ENCODE data around the gene RGCC.
"Not testable (repeated sequence)": the region's sequence is repeated elsewhere in the genome, so short reads cannot be mapped to it uniquely, and the experiment has no call there.

Gene RGCC

GRCh38 chr13:41423259-41423658, 34.1 kb upstream of the RGCC start:
- not testable (repeated sequence) for H3K27me3 ChIP-seq (ENCODE audit: insufficient read depth, low read length, poor library complexity, severe bottlenecking); H3K9me2 ChIP-seq (replicated peaks; ENCODE audit: low read depth, low read length); H2AFZ ChIP-seq (ENCODE audit: low read length); H3K79me2 ChIP-seq (ENCODE audit: insufficient read depth, low read length); H3K4me3 ChIP-seq (ENCODE audit: low read length, poor library complexity, severe bottlenecking); H3F3A ChIP-seq (ENCODE audit: low read depth); H3K9ac ChIP-seq (ENCODE audit: low read depth, low read length, poor library complexity, severe bottlenecking); H3K4me2 ChIP-seq (ENCODE audit: low read depth, low read length, poor library complexity, severe bottlenecking); H3K36me3 ChIP-seq (ENCODE audit: insufficient read depth, low read length); H4K20me1 ChIP-seq (ENCODE audit: insufficient read depth, low read length, poor library complexity, severe bottlenecking); H3K9me3 ChIP-seq (ENCODE audit: insufficient read depth, low read depth, low read length); H3K4me1 ChIP-seq (ENCODE audit: insufficient read depth, low read length, poor library complexity, severe bottlenecking)

GRCh38 chr13:41424675-41425074, 32.7 kb upstream of the RGCC start:
- not testable (repeated sequence) for H3K27me3 ChIP-seq (ENCODE audit: insufficient read depth, low read length, poor library complexity, severe bottlenecking); H3K4me2 ChIP-seq (ENCODE audit: low read depth, low read length, poor library complexity, severe bottlenecking); H3K9me2 ChIP-seq (replicated peaks; ENCODE audit: low read depth, low read length); H3K9ac ChIP-seq (ENCODE audit: low read depth, low read length, poor library complexity, severe bottlenecking); H3K4me1 ChIP-seq (ENCODE audit: insufficient read depth, low read length, poor library complexity, severe bottlenecking); H3K79me2 ChIP-seq (ENCODE audit: insufficient read depth, low read length); H3F3A ChIP-seq (ENCODE audit: low read depth); H3K9me3 ChIP-seq (ENCODE audit: insufficient read depth, low read depth, low read length); H3K4me3 ChIP-seq (ENCODE audit: low read length, poor library complexity, severe bottlenecking); H3K36me3 ChIP-seq (ENCODE audit: insufficient read depth, low read length); H4K20me1 ChIP-seq (ENCODE audit: insufficient read depth, low read length, poor library complexity, severe bottlenecking); H2AFZ ChIP-seq (ENCODE audit: low read length)

GRCh38 chr13:41426047-41426446, 31.3 kb upstream of the RGCC start:
- no peak overlapping the region for H2AFZ ChIP-seq (ENCODE audit: low read length)
- no peaks in the 10 kb centered on the region for H3K9me2 ChIP-seq (replicated peaks; ENCODE audit: low read depth, low read length)
- no peaks in the 10 kb centered on the region for H3K27me3 ChIP-seq (ENCODE audit: insufficient read depth, low read length, poor library complexity, severe bottlenecking)
- H3K9me3 ChIP-seq (ENCODE audit: insufficient read depth, low read depth, low read length) = no peaks in the 10 kb centered on the region
- H3K9ac ChIP-seq (ENCODE audit: low read depth, low read length, poor library complexity, severe bottlenecking) = no peak overlapping the region
- no peak for TF ChIP-seq EZH2phosphoT487 (IDR thresholded peaks at IDR 0.05; ENCODE audit: borderline replicate concordance)
- no peak for TF ChIP-seq CTCF (conservative IDR thresholded peaks at IDR 0.05; ENCODE audit: low read length)
- no peak overlapping the region for H3K4me2 ChIP-seq (ENCODE audit: low read depth, low read length, poor library complexity, severe bottlenecking)
- H3K36me3 ChIP-seq (ENCODE audit: insufficient read depth, low read length) = no peaks in the 10 kb centered on the region
- no peaks in the 10 kb centered on the region for H3K79me2 ChIP-seq (ENCODE audit: insufficient read depth, low read length)
- H3F3A ChIP-seq (ENCODE audit: low read depth) = no peaks in the 10 kb centered on the region
- H3K4me1 ChIP-seq (ENCODE audit: insufficient read depth, low read length, poor library complexity, severe bottlenecking) = no peaks in the 10 kb centered on the region
- H3K4me3 ChIP-seq (ENCODE audit: low read length, poor library complexity, severe bottlenecking) = no peak overlapping the region
- H4K20me1 ChIP-seq (ENCODE audit: insufficient read depth, low read length, poor library complexity, severe bottlenecking) = no peaks in the 10 kb centered on the region

GRCh38 chr13:41427666-41428065, 29.7 kb upstream of the RGCC start:
- H3K9ac ChIP-seq (ENCODE audit: low read depth, low read length, poor library complexity, severe bottlenecking) = no peak overlapping the region
- no peaks in the 10 kb centered on the region for H4K20me1 ChIP-seq (ENCODE audit: insufficient read depth, low read length, poor library complexity, severe bottlenecking)
- TF ChIP-seq CTCF (conservative IDR thresholded peaks at IDR 0.05; ENCODE audit: low read length) (no peak), EZH2phosphoT487 (IDR thresholded peaks at IDR 0.05; ENCODE audit: borderline replicate concordance) (no peak)
- H3K4me3 ChIP-seq (ENCODE audit: low read length, poor library complexity, severe bottlenecking) = no peak overlapping the region
- H2AFZ ChIP-seq (ENCODE audit: low read length) = no peak overlapping the region
- no peaks in the 10 kb centered on the region for H3K9me3 ChIP-seq (ENCODE audit: insufficient read depth, low read depth, low read length)
- no peaks in the 10 kb centered on the region for H3K27me3 ChIP-seq (ENCODE audit: insufficient read depth, low read length, poor library complexity, severe bottlenecking)
- no peaks in the 10 kb centered on the region for H3K36me3 ChIP-seq (ENCODE audit: insufficient read depth, low read length)
- no peaks in the 10 kb centered on the region for H3K79me2 ChIP-seq (ENCODE audit: insufficient read depth, low read length)
- H3K4me1 ChIP-seq (ENCODE audit: insufficient read depth, low read length, poor library complexity, severe bottlenecking) = no peaks in the 10 kb centered on the region
- H3K4me2 ChIP-seq (ENCODE audit: low read depth, low read length, poor library complexity, severe bottlenecking) = no peak overlapping the region
- H3F3A ChIP-seq (ENCODE audit: low read depth) = no peaks in the 10 kb centered on the region
- H3K9me2 ChIP-seq (replicated peaks; ENCODE audit: low read depth, low read length) = no peaks in the 10 kb centered on the region

Data from Loucy (cell line).